ENCODE results near the gene NDC80. TPM values are rescaled to one million over a fixed set of nuclear protein-coding genes. Genes with fewer than 3 reads are reported as not detected.
A peak's percentile ranks its signal among the peaks of the same experiment; 100 is the strongest.
"Not testable (repeated sequence)": the region's sequence is repeated elsewhere in the genome, so short reads cannot be mapped to it uniquely, and the experiment has no call there.

NDC80 gene
- total RNA-seq, 1 donor from 2014 or later, result 8.6 TPM

DNA sequence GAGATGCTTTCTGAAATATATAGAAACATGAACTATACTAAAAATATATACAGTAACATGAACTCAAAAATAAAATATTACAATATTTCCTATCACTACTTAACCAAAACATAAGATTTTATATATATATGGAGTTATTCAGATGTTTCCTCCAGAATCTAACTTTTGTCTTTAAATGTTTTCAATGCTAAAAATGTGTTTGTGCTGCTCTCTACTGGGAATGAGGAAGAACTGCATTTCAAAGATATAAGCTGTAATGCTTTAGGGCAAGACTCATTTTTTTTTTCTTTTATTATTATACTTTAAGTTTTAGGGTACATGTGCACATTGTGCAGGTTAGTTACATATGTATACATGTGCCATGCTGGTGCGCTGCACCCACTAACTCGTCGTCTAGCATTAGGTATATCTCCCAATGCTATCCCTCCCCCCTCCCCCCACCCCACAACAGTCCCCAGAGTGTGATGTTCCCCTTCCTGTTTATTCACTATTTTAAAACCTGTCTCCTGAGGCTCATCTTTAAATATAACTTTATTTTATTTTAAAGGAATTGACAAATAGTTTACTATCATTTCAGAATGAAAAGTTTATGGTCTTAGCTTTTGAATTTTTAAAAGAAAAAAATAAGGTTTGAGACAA lies 29.3 kb upstream of the NDC80 start:
- not testable (repeated sequence) for H3K4me3 Mint-ChIP-seq (ENCODE audit: unreplicated experiment); H3K9me3 Mint-ChIP-seq (ENCODE audit: unreplicated experiment); H3K4me1 Mint-ChIP-seq (ENCODE audit: unreplicated experiment); H3K27me3 Mint-ChIP-seq (ENCODE audit: unreplicated experiment); DNase-seq (ENCODE audit: low spot score); H3K36me3 Mint-ChIP-seq (ENCODE audit: low read depth, unreplicated experiment); H3K27ac Mint-ChIP-seq (ENCODE audit: unreplicated experiment)
- TF ChIP-seq, protein P1, sequence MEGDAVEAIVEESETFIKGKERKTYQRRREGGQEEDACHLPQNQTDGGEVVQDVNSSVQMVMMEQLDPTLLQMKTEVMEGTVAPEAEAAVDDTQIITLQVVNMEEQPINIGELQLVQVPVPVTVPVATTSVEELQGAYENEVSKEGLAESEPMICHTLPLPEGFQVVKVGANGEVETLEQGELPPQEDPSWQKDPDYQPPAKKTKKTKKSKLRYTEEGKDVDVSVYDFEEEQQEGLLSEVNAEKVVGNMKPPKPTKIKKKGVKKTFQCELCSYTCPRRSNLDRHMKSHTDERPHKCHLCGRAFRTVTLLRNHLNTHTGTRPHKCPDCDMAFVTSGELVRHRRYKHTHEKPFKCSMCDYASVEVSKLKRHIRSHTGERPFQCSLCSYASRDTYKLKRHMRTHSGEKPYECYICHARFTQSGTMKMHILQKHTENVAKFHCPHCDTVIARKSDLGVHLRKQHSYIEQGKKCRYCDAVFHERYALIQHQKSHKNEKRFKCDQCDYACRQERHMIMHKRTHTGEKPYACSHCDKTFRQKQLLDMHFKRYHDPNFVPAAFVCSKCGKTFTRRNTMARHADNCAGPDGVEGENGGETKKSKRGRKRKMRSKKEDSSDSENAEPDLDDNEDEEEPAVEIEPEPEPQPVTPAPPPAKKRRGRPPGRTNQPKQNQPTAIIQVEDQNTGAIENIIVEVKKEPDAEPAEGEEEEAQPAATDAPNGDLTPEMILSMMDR (IDR thresholded peaks at IDR 0.05; ENCODE audit: unreplicated experiment), result peak; percentile 44

DNA sequence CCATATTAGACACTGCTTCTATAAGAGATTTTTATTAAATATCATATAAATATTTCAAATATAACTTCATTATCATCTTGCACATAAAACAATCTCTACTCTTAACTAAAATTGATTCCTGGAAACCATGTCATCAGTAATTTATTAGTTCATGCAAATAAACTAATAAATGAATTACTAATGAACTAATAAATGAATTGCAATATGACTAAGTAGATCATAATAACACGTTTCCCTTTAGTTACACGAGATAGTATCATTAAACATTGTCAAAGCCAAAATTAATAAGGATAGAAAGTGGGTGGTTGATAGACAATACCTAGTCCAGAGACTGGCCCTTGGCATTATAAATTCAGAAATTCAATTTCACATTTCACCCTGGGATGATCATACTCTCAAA lies 26.2 kb upstream of the NDC80 start:
- no peaks in the 10 kb centered on the region for H3K9me3 Mint-ChIP-seq (ENCODE audit: unreplicated experiment)
- peaks cover 4% of the 10 kb centered on the region for H3K27me3 Mint-ChIP-seq (ENCODE audit: unreplicated experiment)
- no peaks in the 10 kb centered on the region for H3K36me3 Mint-ChIP-seq (ENCODE audit: low read depth, unreplicated experiment)
- DNase-seq (ENCODE audit: low spot score), result no peak
- peaks cover 7% of the 10 kb centered on the region for H3K4me1 Mint-ChIP-seq (ENCODE audit: unreplicated experiment)
- TF ChIP-seq, protein P1 (IDR thresholded peaks at IDR 0.05; ENCODE audit: unreplicated experiment), result no peak
- H3K27ac Mint-ChIP-seq (ENCODE audit: unreplicated experiment), result no peak overlapping the region
- H3K4me3 Mint-ChIP-seq (ENCODE audit: unreplicated experiment), result no peak overlapping the region

DNA sequence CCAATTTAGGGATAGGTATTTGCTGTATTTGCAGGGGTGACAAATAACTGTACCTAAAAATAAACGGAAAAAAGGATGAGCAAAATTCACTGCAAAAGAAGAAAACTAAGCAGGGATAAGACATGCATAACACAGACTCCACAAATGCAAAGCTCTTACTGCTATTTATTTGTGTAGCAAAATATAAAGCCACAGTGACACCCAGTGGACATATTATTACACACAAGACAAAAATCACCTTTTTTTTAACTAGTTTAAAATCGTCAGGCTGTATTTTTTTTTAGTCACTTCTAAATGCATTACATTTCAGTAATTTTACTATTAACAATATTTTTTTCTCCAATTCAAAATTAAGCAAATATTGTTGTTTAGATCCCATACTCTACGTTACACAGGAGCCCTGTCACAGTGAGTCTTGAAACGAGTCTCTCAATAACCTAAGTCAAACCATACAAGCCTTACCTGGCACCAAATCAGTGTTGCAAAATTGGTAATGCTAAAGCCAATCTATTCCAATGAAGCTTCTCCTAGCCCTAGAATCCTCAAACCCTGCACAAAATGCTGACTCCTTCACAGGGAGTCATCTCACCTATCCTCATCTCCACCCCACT lies 23.8 kb upstream of the NDC80 start:
- H3K27ac Mint-ChIP-seq (ENCODE audit: unreplicated experiment), result no peak overlapping the region
- H3K4me1 Mint-ChIP-seq (ENCODE audit: unreplicated experiment), result no peaks in the 10 kb centered on the region
- TF ChIP-seq, protein P1 (IDR thresholded peaks at IDR 0.05; ENCODE audit: unreplicated experiment), result peak; percentile 74
- no peaks in the 10 kb centered on the region for H3K9me3 Mint-ChIP-seq (ENCODE audit: unreplicated experiment)
- H3K27me3 Mint-ChIP-seq (ENCODE audit: unreplicated experiment), result peaks cover 2% of the 10 kb centered on the region
- peaks cover 5% of the 10 kb centered on the region for H3K36me3 Mint-ChIP-seq (ENCODE audit: low read depth, unreplicated experiment)
- H3K4me3 Mint-ChIP-seq (ENCODE audit: unreplicated experiment), result no peak overlapping the region
- no peak for DNase-seq (ENCODE audit: low spot score)

DNA sequence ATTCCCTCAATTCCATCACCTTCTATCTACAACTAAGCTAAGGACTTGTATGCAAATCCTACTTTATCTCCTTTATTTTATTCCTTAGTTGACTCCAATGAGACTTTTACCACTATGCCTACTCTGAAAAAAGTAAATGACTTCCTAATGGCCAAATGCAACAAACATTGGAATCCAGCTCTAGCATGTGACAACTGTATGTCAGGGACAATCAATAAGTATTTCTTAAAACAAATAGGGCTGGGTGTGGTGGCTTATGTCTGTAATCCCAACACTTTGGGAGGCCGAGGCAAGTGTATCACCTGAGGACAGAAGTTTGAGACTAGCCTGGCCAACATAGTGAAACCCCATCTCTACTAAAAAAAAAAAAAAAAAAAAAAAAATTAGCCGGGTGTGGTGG lies 21.9 kb upstream of the NDC80 start:
- TF ChIP-seq, protein P1 (IDR thresholded peaks at IDR 0.05; ENCODE audit: unreplicated experiment), result no peak
- H3K4me1 Mint-ChIP-seq (ENCODE audit: unreplicated experiment), result peaks cover 2% of the 10 kb centered on the region
- H3K27me3 Mint-ChIP-seq (ENCODE audit: unreplicated experiment), result peaks cover 2% of the 10 kb centered on the region
- H3K4me3 Mint-ChIP-seq (ENCODE audit: unreplicated experiment), result no peak overlapping the region
- no peak overlapping the region for H3K27ac Mint-ChIP-seq (ENCODE audit: unreplicated experiment)
- DNase-seq (ENCODE audit: low spot score), result no peak
- peaks cover 5% of the 10 kb centered on the region for H3K36me3 Mint-ChIP-seq (ENCODE audit: low read depth, unreplicated experiment)
- H3K9me3 Mint-ChIP-seq (ENCODE audit: unreplicated experiment), result no peaks in the 10 kb centered on the region

DNA sequence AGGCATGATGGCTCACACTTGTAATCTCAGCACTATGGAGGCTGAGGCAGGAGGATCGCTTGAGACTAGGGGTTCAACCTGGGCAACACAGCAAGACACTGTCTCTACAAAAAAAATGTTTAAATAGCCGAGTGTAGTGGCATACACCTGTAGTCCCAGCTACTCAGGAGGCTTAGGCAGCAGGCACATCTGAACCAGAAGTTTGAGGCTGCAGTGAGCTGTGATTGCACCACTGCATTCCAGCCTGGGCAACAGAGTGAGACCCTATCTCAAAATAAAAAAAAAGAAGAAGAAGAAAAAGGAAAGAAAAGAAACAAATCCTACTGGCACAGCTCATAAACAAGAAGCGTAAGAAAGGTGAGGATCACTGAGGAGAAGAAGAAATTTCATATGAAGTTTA lies 19.9 kb upstream of the NDC80 start:
- TF ChIP-seq, protein P1 (IDR thresholded peaks at IDR 0.05; ENCODE audit: unreplicated experiment), result no peak
- Mint-ChIP-seq H3K4me1 (ENCODE audit: unreplicated experiment) (peaks cover 13% of the 10 kb centered on the region), H3K9me3 (ENCODE audit: unreplicated experiment) (no peaks in the 10 kb centered on the region), H3K36me3 (ENCODE audit: low read depth, unreplicated experiment) (peaks cover 5% of the 10 kb centered on the region), H3K4me3 (ENCODE audit: unreplicated experiment) (no peak overlapping the region), H3K27ac (ENCODE audit: unreplicated experiment) (no peak overlapping the region), H3K27me3 (ENCODE audit: unreplicated experiment) (peaks cover 2% of the 10 kb centered on the region)
- no peak for DNase-seq (ENCODE audit: low spot score)

All from endothelial cell (in vitro differentiated cells).